Heart left ventricle (tissue), 13 donors: ENCODE data around the gene FZD1.

Experiments used
- CTCF ChIP-seq, 12 donors: fragments of 200-600 bp; sonication (generic) in 4 of 12; IDR thresholded peaks; one replicate each; pipeline versions ENCODE4 v1.5.0 to v1.8.0; 2018 to 2022; ENCODE audit warnings: antibody characterized with exemption in 12 of 12, mild to moderate bottlenecking in 5 of 12
- POLR2A ChIP-seq, 2 donors: fragments of 450-650 bp; IDR thresholded peaks; one replicate each; pipeline ENCODE4 v1.6.1; 2017; ENCODE audit warnings: antibody characterized with exemption in 2 of 2, mild to moderate bottlenecking in 2 of 2, moderate library complexity in 2 of 2
- donor health status: ischemic (EF 13 %, LVEDD 7.1; RV severe dilation, severe dysfunction).
- donor health status: DM: no; HTN: yes; CAD: no.
- donor health status: DM: no; HTN: no; CAD: no.
- donor health status: ischemic (EF 25% LVEDD 6.9; RV normal size, moderate dysfunction).
- donor health status: ischemic (EF 25% LVEDD 5.7; RV mildly dilated, moderate dysfunction).
- donor health status: ischemic (EF 35%, LVEDD 5.7; RV mildly dilated, moderate dysfunction).
- donor health status: nonischemic (EF 11% LVEDD 7.7; RV severe dilation, severe dysfunction).
- donor health status: DM: yes; HTN: yes; CAD: no.
- donor health status: PGD.
- donor health status: ischemic (EF 29% LVEDD 5.4; RV normal size, mild dysfunction).
- donor health status: nonischemic (EF 23%, LVEDD 6.1; RV moderate dilation, normal function).

- TF ChIP-seq CTCF (IDR thresholded peaks at IDR 0.05): no peak
- TF ChIP-seq POLR2A (IDR thresholded peaks at IDR 0.05): no peak
Observed at GRCh38 chr7:91248996-91249395, 15.2 kb upstream of the FZD1 start.
